HepG2 (cell line): ENCODE data around the gene SLC16A4. TPM values are rescaled to one million over a fixed set of nuclear protein-coding genes. Genes with fewer than 3 reads are reported as not detected.

Experiments
- ATAC-seq: fragments of 200-7000 bp; cut with Tn5 transposase; 3 replicates; pipeline ENCODE4 v1.9.1; 2020; ENCODE audit warnings: mild to moderate bottlenecking, moderate library complexity
- BruUV-seq: library from RNA; stranded (reverse); fragments of 400-500 nt; replicated peaks from 2 replicates; lab custom pipeline; 2021; lab: Mats Ljungman, UMichigan
- CTCF ChIA-PET: fragments of 300-600 bp; formaldehyde crosslinking; extraction: SDS; loops from one replicate; lab custom pipeline; 2021; ENCODE audit warnings: low total read pairs, inconsistent platforms, low intra/inter-chr PET ratio; lab: Yijun Ruan, JAX
- POLR2A ChIA-PET: fragments of 350-600 bp; sonication (Branson Sonifier 250); formaldehyde crosslinking; loops from one replicate; lab custom pipeline; 2020; ENCODE audit warnings: antibody characterized with exemption, inconsistent platforms; lab: Yijun Ruan, JAX
- DNase-seq: peaks from one replicate; pipeline ENCODE4 v3.0.0-alpha.2; 2015; ENCODE audit warnings: low spot score
- FAIRE-seq: peaks from 3 replicates; lab custom pipeline; 2011; peaks lifted over from hg19 to GRCh38; lab: Jason Lieb, UNC
- H2AFZ ChIP-seq: one replicate; pipeline ENCODE4 v1.6.1; 2011; ENCODE audit warnings: low read length, inconsistent platforms
- H3K27ac ChIP-seq: fragments of 300-600 bp; 3 replicates; pipeline ENCODE4 v1.8.0; 2011; ENCODE audit warnings: mixed run types, mild to moderate bottlenecking, mixed read lengths, low read length, inconsistent platforms; ENCODE audit not compliant: insufficient read depth; ENCODE audit errors: extremely low read length
- H3K27me3 ChIP-seq, 2 experiments: fragments of 200-600 bp in 1 of 2; 2 replicates in 1 of 2; 3 replicates in 1 of 2; pipeline versions ENCODE4 v1.6.0 to v1.8.0; 2011; ENCODE audit warnings: low read length in 2 of 2, mild to moderate bottlenecking in 2 of 2, moderate library complexity in 2 of 2, inconsistent platforms in 1 of 2; ENCODE audit not compliant: insufficient read depth in 2 of 2, control insufficient read depth in 1 of 2
- H3K36me3 ChIP-seq, 2 experiments: fragments of 200-600 bp in 1 of 2; replicated peaks in 1 of 2; 2 replicates in 1 of 2; 3 replicates in 1 of 2; pipeline versions ENCODE4 v1.5.1 to v1.8.0; 2011; ENCODE audit warnings: low read length in 2 of 2, inconsistent platforms in 1 of 2; ENCODE audit not compliant: insufficient read depth in 2 of 2, control insufficient read depth in 1 of 2
- H3K4me1 ChIP-seq: 2 replicates; pipeline ENCODE4 v1.5.1; 2012; ENCODE audit warnings: low read length, inconsistent platforms; ENCODE audit not compliant: insufficient read depth
- H3K4me2 ChIP-seq: 2 replicates; pipeline ENCODE4 v1.6.0; 2011; ENCODE audit warnings: low read depth, low read length, inconsistent platforms
- H3K4me3 ChIP-seq, 3 experiments: fragments of 200-600 bp in 1 of 3; sonication (generic), shearing (Covaris generic) in 1 of 3; replicated peaks in 1 of 3; 2 replicates each; pipeline ENCODE4 v1.5.1; 2011 to 2016; ENCODE audit warnings: low read length in 3 of 3, inconsistent platforms in 2 of 3, low read depth in 2 of 3, mild to moderate bottlenecking in 2 of 3, control low read depth in 1 of 3, mixed read lengths in 1 of 3; ENCODE audit not compliant: insufficient read depth in 1 of 3
- H3K79me2 ChIP-seq: one replicate; pipeline ENCODE4 v1.6.1; 2011; ENCODE audit warnings: low read length, inconsistent platforms; ENCODE audit not compliant: insufficient read depth
- H3K9ac ChIP-seq: 2 replicates; pipeline ENCODE4 v1.6.0; 2011; ENCODE audit warnings: mild to moderate bottlenecking, low read depth, low read length, inconsistent platforms; ENCODE audit not compliant: insufficient read depth
- H3K9me3 ChIP-seq: 2 replicates; pipeline ENCODE4 v1.5.1; 2012; ENCODE audit warnings: mild to moderate bottlenecking, low read length
- H4K20me1 ChIP-seq: 2 replicates; pipeline ENCODE4 v1.6.0; 2011; ENCODE audit warnings: inconsistent platforms, mild to moderate bottlenecking, low read length, moderate library complexity; ENCODE audit not compliant: insufficient read depth
- CEBPB ChIP-seq: IDR thresholded peaks from 2 replicates; pipeline ENCODE4 v1.6.1; 2011; ENCODE audit warnings: low read depth, low read length, improper control_type of control experiment, borderline replicate concordance
- CENPT ChIP-seq: sonication (generic); formaldehyde crosslinking; IDR thresholded peaks from 2 replicates; pipeline ENCODE4 v1.8.0; 2022; ENCODE audit warnings: low read depth, mild to moderate bottlenecking, moderate library complexity, missing genetic modification reagents
- DNMT3B ChIP-seq: conservative IDR thresholded peaks from 2 replicates; pipeline ENCODE4 v1.6.1; 2016; ENCODE audit warnings: missing biosample characterization, control low read depth
- DZIP1 ChIP-seq: sonication (generic); formaldehyde crosslinking; IDR thresholded peaks from 2 replicates; pipeline ENCODE4 v1.5.0; 2020; ENCODE audit warnings: mild to moderate bottlenecking, missing genetic modification reagents
- HBP1 ChIP-seq: IDR thresholded peaks from 2 replicates; pipeline ENCODE4 v1.6.1; 2016; ENCODE audit warnings: low read depth, control low read depth
- HDAC2 ChIP-seq: sonication (generic); formaldehyde crosslinking; IDR thresholded peaks from 2 replicates; pipeline ENCODE4 v1.4.0; 2020; ENCODE audit warnings: missing genetic modification reagents
- MEIS1 ChIP-seq: sonication (generic); formaldehyde crosslinking; IDR thresholded peaks from 2 replicates; pipeline ENCODE4 v1.9.0; 2021; ENCODE audit warnings: mild to moderate bottlenecking, missing genetic modification reagents, moderate library complexity, borderline replicate concordance
- PREB ChIP-seq: sonication (generic); formaldehyde crosslinking; IDR thresholded peaks from 2 replicates; pipeline ENCODE4 v1.4.0; 2020; ENCODE audit warnings: missing genetic modification reagents
- SALL1 ChIP-seq: sonication (generic); formaldehyde crosslinking; IDR thresholded peaks from 2 replicates; pipeline ENCODE4 v1.8.0; 2022; ENCODE audit warnings: mild to moderate bottlenecking, missing genetic modification reagents
- YEATS4 ChIP-seq: sonication (generic); formaldehyde crosslinking; IDR thresholded peaks from 2 replicates; pipeline ENCODE4 v1.4.0; 2020; ENCODE audit warnings: missing genetic modification reagents, borderline replicate concordance
- YY1 ChIP-seq: IDR thresholded peaks from 2 replicates; pipeline ENCODE4 v1.6.1; 2011; ENCODE audit warnings: low read length, low read depth, moderate library complexity, mild to moderate bottlenecking; ENCODE audit not compliant: insufficient read depth, insufficient replicate concordance
- ZMYM3 ChIP-seq: sonication (generic); formaldehyde crosslinking; IDR thresholded peaks from 2 replicates; pipeline ENCODE4 v1.5.1; 2020; ENCODE audit warnings: mild to moderate bottlenecking, missing genetic modification reagents
- ZNF251 ChIP-seq: sonication (generic); formaldehyde crosslinking; IDR thresholded peaks from 2 replicates; pipeline ENCODE4 v1.9.0; 2021; ENCODE audit warnings: mild to moderate bottlenecking, missing genetic modification reagents
- ZNF598 ChIP-seq: sonication (generic); formaldehyde crosslinking; IDR thresholded peaks from 2 replicates; pipeline ENCODE4 v1.5.1; 2020; ENCODE audit warnings: mild to moderate bottlenecking, missing genetic modification reagents, borderline replicate concordance
- WGBS: methylation state at CpG from one replicate; pipeline ENCODE4 v1.1.6; 2017; ENCODE audit warnings: low lambda C conversion rate; 5-methylcytosine and 5-hydroxymethylcytosine counted together
- in situ Hi-C: cut with HindIII; loops from 2 replicates; pipeline ENCODE4 v1.10.0; 2017; ENCODE audit warnings: low pct_unique_long_range_greater_than_20kb; ENCODE audit not compliant: extremely low pct_ligation_motif_present
- intact Hi-C: fragments of 100-400 bp; cut with micrococcal nuclease; formaldehyde crosslinking; loops from one replicate; pipeline ENCODE4 v1.10.0; 2022; ENCODE audit not compliant: unreplicated experiment
- polyA plus RNA-seq, 8 experiments: library from polyadenylated mRNA; depleted of rRNA in 3 of 8; stranded (reverse) in 7 of 8; unstranded in 1 of 8; fragments of >200 nt; fragmentation: Illumina TruSeq in 4 of 8; extraction: Trizol in 4 of 8; gene quantifications; 2 replicates each; pipeline versions ENCODE4 v1.2.1 to v1.2.3, GENCODE V29; 2011 to 2016; ENCODE audit warnings: low read depth in 4 of 8, missing spikeins in 1 of 8, mixed read lengths in 1 of 8; ENCODE audit not compliant: insufficient read depth in 1 of 8
- total RNA-seq, 5 experiments: library from RNA; depleted of rRNA; stranded (reverse); fragments of >200 nt; fragmentation: Illumina TruSeq; extraction: Trizol; gene quantifications; 2 replicates each; pipeline ENCODE4 v1.2.3, GENCODE V29; 2016; ENCODE audit warnings: low read depth in 1 of 5

SLC16A4 gene
- total and polyA plus RNA-seq, 2 of the 13 experiments (the other 11 are each of a cell fraction or from before 2014, with no cell fraction given): 1.1 to 1.5 TPM

- no peaks in the 10 kb centered on the region for H3K27me3 ChIP-seq
- H3K9me3 ChIP-seq: no peaks in the 10 kb centered on the region; the same call in 1 of the 2 replicates
- in situ Hi-C loops: no loop called here
- H4K20me1 ChIP-seq: no peaks in the 10 kb centered on the region
- H3K4me1 ChIP-seq: peaks cover 47% of the 10 kb centered on the region
- WGBS: 95% methylated on average over 1 of the region's 1 CpG
- ChIA-PET CTCF (no interaction called here), POLR2A (no interaction called here)
- H2AFZ ChIP-seq: no peak overlapping the region
- H3K36me3 ChIP-seq: no peaks in the 10 kb centered on the region
- TF ChIP-seq ZNF251 (CRISPR knock-in tag): no peak
- no peak for TF ChIP-seq YEATS4 (CRISPR knock-in tag)
- no peak for TF ChIP-seq DZIP1 (CRISPR knock-in tag)
- TF ChIP-seq YY1: no peak
- TF ChIP-seq MEIS1 (CRISPR knock-in tag): no peak
- no peak for TF ChIP-seq ZMYM3 (CRISPR knock-in tag)
- no peak for TF ChIP-seq PREB (CRISPR knock-in tag)
- no peak for TF ChIP-seq SALL1 (CRISPR knock-in tag)
- no peak for TF ChIP-seq CEBPB
- no peak for TF ChIP-seq HDAC2 (CRISPR knock-in tag)
- TF ChIP-seq HBP1 (CRISPR knock-in tag): no peak
- TF ChIP-seq CENPT: no peak
- TF ChIP-seq DNMT3B: no peak
- TF ChIP-seq ZNF598 (CRISPR knock-in tag): no peak
- no TSS peak for BruUV-seq
- ATAC-seq (no peak), DNase-seq (no peak), FAIRE-seq (no peak)
- no peak overlapping the region for H3K9ac ChIP-seq
- no peaks in the 10 kb centered on the region for H3K79me2 ChIP-seq
- intact Hi-C loops: no loop called here
- no peak overlapping the region for H3K4me2 ChIP-seq
- H3K27ac ChIP-seq: no peak overlapping the region
- no peak overlapping the region for H3K4me3 ChIP-seq
Measured at GRCh38 chr1:110324667-110325066, 66.2 kb downstream of the SLC16A4 start.
